ENCODE results near the gene BLM.

Gene BLM

GRCh38 chr15:90787881-90788280, 70.7 kb downstream of the BLM start:
- no peak for DNase-seq

- peak in 2 of 56 donors; percentile 6 to 7 for DNase-seq
Measured at GRCh38 chr15:90789462-90789861, 72.3 kb downstream of the BLM start.

GRCh38 chr15:90790057-90790456, 72.9 kb downstream of the BLM start:
- peak in 2 of 56 donors; percentile 3 to 6 for DNase-seq

GRCh38 chr15:90790561-90790960, 73.4 kb downstream of the BLM start:
- no peak for DNase-seq

- DNase-seq, result no peak
Measured at GRCh38 chr15:90794538-90794937, 77.4 kb downstream of the BLM start.

- DNase-seq, result no peak
Measured at GRCh38 chr15:90799639-90800170, 82.6 kb downstream of the BLM start.

- no peak for DNase-seq
Measured at GRCh38 chr15:90801803-90802202, 84.7 kb downstream of the BLM start.

GRCh38 chr15:90807074-90807785, 90.1 kb downstream of the BLM start:
- no peak for DNase-seq

GRCh38 chr15:90807786-90808086, 90.6 kb downstream of the BLM start:
- no peak for DNase-seq

- DNase-seq, result no peak
Measured at GRCh38 chr15:90808517-90809235, 91.5 kb downstream of the BLM start.

GRCh38 chr15:90809536-90809935, 92.4 kb downstream of the BLM start:
- DNase-seq, result no peak

GRCh38 chr15:90810354-90810753, 93.2 kb downstream of the BLM start:
- DNase-seq, result no peak

GRCh38 chr15:90812171-90812957, 95.2 kb downstream of the BLM start:
- DNase-seq, result no peak

- no peak for DNase-seq
Measured at GRCh38 chr15:90812958-90813265, 95.8 kb downstream of the BLM start.

GRCh38 chr15:90813796-90814190, 96.6 kb downstream of the BLM start:
- DNase-seq, result no peak

GRCh38 chr15:90814191-90814821, 97.2 kb downstream of the BLM start:
- DNase-seq, result no peak

- no peak for DNase-seq
Measured at GRCh38 chr15:90816401-90817116, 99.4 kb downstream of the BLM start.

GRCh38 chr15:90817117-90818057, 100.2 kb downstream of the BLM start:
- no peak for DNase-seq

GRCh38 chr15:90818251-90819210, 101.4 kb downstream of the BLM start:
- peak in 1 of 56 donors; percentile 12 for DNase-seq

Data from amygdala (tissue), 56 donors.